GM21576 (cell line): ENCODE data around the gene MITF.

Experiments used
- ATAC-seq: cut with Tn5 transposase; IDR thresholded peaks from one replicate; pipeline ENCODE4 v1.9.1; 2021; ENCODE audit warnings: mild to moderate bottlenecking, moderate library complexity; ENCODE audit not compliant: unreplicated experiment

Gene MITF

GRCh38 chr3:69752241-69752640 lies 13.0 kb downstream of the MITF start:
- no peak for ATAC-seq

- no peak for ATAC-seq
Observed at GRCh38 chr3:69753179-69753775, 14.0 kb downstream of the MITF start.

GRCh38 chr3:69755795-69756194 lies 16.5 kb downstream of the MITF start:
- no peak for ATAC-seq

GRCh38 chr3:69761896-69762767 lies 22.9 kb downstream of the MITF start:
- no peak for ATAC-seq

- no peak for ATAC-seq
Observed at GRCh38 chr3:69762768-69763229, 23.5 kb downstream of the MITF start.

- no peak for ATAC-seq
Observed at GRCh38 chr3:69763458-69763857, 24.2 kb downstream of the MITF start.

GRCh38 chr3:69764121-69764741 lies 25.0 kb downstream of the MITF start:
- ATAC-seq, result no peak

- no peak for ATAC-seq
Observed at GRCh38 chr3:69764861-69765260, 25.6 kb downstream of the MITF start.

- ATAC-seq, result no peak
Observed at GRCh38 chr3:69766638-69767037, 27.4 kb downstream of the MITF start.

- ATAC-seq, result no peak
Observed at GRCh38 chr3:69767571-69767970, 28.3 kb downstream of the MITF start.

GRCh38 chr3:69768438-69768837 lies 29.2 kb downstream of the MITF start:
- no peak for ATAC-seq

- ATAC-seq, result no peak
Observed at GRCh38 chr3:69770219-69770618, 31.0 kb downstream of the MITF start.

- ATAC-seq, result no peak
Observed at GRCh38 chr3:69770976-69771634, 31.8 kb downstream of the MITF start.

- ATAC-seq, result no peak
Observed at GRCh38 chr3:69772152-69772867, 33.0 kb downstream of the MITF start.

GRCh38 chr3:69774029-69774428 lies 34.8 kb downstream of the MITF start:
- ATAC-seq, result no peak

GRCh38 chr3:69775751-69776150 lies 36.5 kb downstream of the MITF start:
- no peak for ATAC-seq

GRCh38 chr3:69776289-69776688 lies 37.0 kb downstream of the MITF start:
- ATAC-seq, result no peak

GRCh38 chr3:69776920-69777581 lies 37.8 kb downstream of the MITF start:
- no peak for ATAC-seq

GRCh38 chr3:69777582-69777967 lies 38.3 kb downstream of the MITF start:
- ATAC-seq, result no peak

- no peak for ATAC-seq
Observed at GRCh38 chr3:69781593-69781992, 42.3 kb downstream of the MITF start.
